ENCODE data around the gene CLPSL2.

The CLPSL2 gene

GRCh38 chr6:35769211-35769610 lies 7.2 kb upstream of the CLPSL2 start:
- TF ChIP-seq TAF1 (IDR thresholded peaks at IDR 0.05; ENCODE audit: low read depth) (no peak), YY1 (IDR thresholded peaks at IDR 0.05; ENCODE audit: low read depth) (no peak), FOXM1 (IDR thresholded peaks at IDR 0.05; ENCODE audit: borderline replicate concordance, low read depth) (no peak), RAD21 (IDR thresholded peaks at IDR 0.05; ENCODE audit: low read depth) (no peak), EGR1 (IDR thresholded peaks at IDR 0.05) (no peak), EP300 (IDR thresholded peaks at IDR 0.05; ENCODE audit: borderline replicate concordance) (no peak), CEBPB (IDR thresholded peaks at IDR 0.05) (no peak), NFIC (IDR thresholded peaks at IDR 0.05) (no peak), MAX (IDR thresholded peaks at IDR 0.05) (no peak), CREB1 (IDR thresholded peaks at IDR 0.05; ENCODE audit: low read depth) (no peak), REST (IDR thresholded peaks at IDR 0.05; ENCODE audit: low read depth) (no peak), ZBTB7A (IDR thresholded peaks at IDR 0.05; ENCODE audit: low read depth) (no peak), USF1 (IDR thresholded peaks at IDR 0.05) (no peak), TCF12 (IDR thresholded peaks at IDR 0.05; ENCODE audit: low read depth) (no peak), TEAD4 (IDR thresholded peaks at IDR 0.05) (no peak)

- TF ChIP-seq EGR1 (IDR thresholded peaks at IDR 0.05) (no peak), CEBPB (IDR thresholded peaks at IDR 0.05) (no peak), NFIC (IDR thresholded peaks at IDR 0.05) (no peak), RAD21 (IDR thresholded peaks at IDR 0.05; ENCODE audit: low read depth) (no peak), CREB1 (IDR thresholded peaks at IDR 0.05; ENCODE audit: low read depth) (no peak), EP300 (IDR thresholded peaks at IDR 0.05; ENCODE audit: borderline replicate concordance) (no peak), TCF12 (IDR thresholded peaks at IDR 0.05; ENCODE audit: low read depth) (no peak), MAX (IDR thresholded peaks at IDR 0.05) (no peak)
Measured at GRCh38 chr6:35771343-35771627, 5.1 kb upstream of the CLPSL2 start.

GRCh38 chr6:35774116-35774794 lies 2.1 kb upstream of the CLPSL2 start:
- no peak for TF ChIP-seq MAX (IDR thresholded peaks at IDR 0.05)
- no peak for TF ChIP-seq CREB1 (IDR thresholded peaks at IDR 0.05; ENCODE audit: low read depth)
- no peak for TF ChIP-seq TCF12 (IDR thresholded peaks at IDR 0.05; ENCODE audit: low read depth)
- TF ChIP-seq USF1 (IDR thresholded peaks at IDR 0.05): no peak
- TF ChIP-seq RAD21 (IDR thresholded peaks at IDR 0.05; ENCODE audit: low read depth): no peak
- no peak for TF ChIP-seq YY1 (IDR thresholded peaks at IDR 0.05; ENCODE audit: low read depth)
- TF ChIP-seq NFIC (IDR thresholded peaks at IDR 0.05): no peak
- TF ChIP-seq TAF1 (IDR thresholded peaks at IDR 0.05; ENCODE audit: low read depth): no peak

- TF ChIP-seq MAX (IDR thresholded peaks at IDR 0.05): no peak
- no peak for TF ChIP-seq YY1 (IDR thresholded peaks at IDR 0.05; ENCODE audit: low read depth)
Measured at GRCh38 chr6:35775031-35775430, 1.4 kb upstream of the CLPSL2 start.

GRCh38 chr6:35777356-35778102 lies 1.1 kb downstream of the CLPSL2 start:
- TF ChIP-seq MAX (IDR thresholded peaks at IDR 0.05) (no peak), TEAD4 (IDR thresholded peaks at IDR 0.05) (no peak), ZBTB7A (IDR thresholded peaks at IDR 0.05; ENCODE audit: low read depth) (no peak), EP300 (IDR thresholded peaks at IDR 0.05; ENCODE audit: borderline replicate concordance) (no peak), USF1 (IDR thresholded peaks at IDR 0.05) (no peak), TCF12 (IDR thresholded peaks at IDR 0.05; ENCODE audit: low read depth) (no peak), YY1 (IDR thresholded peaks at IDR 0.05; ENCODE audit: low read depth) (no peak), TAF1 (IDR thresholded peaks at IDR 0.05; ENCODE audit: low read depth) (no peak), EGR1 (IDR thresholded peaks at IDR 0.05) (no peak), RAD21 (IDR thresholded peaks at IDR 0.05; ENCODE audit: low read depth) (no peak), FOXM1 (IDR thresholded peaks at IDR 0.05; ENCODE audit: borderline replicate concordance, low read depth) (no peak), REST (IDR thresholded peaks at IDR 0.05; ENCODE audit: low read depth) (no peak), NFIC (IDR thresholded peaks at IDR 0.05) (no peak), CREB1 (IDR thresholded peaks at IDR 0.05; ENCODE audit: low read depth) (no peak), CEBPB (IDR thresholded peaks at IDR 0.05) (no peak)

Measured in Ishikawa (cell line).